Activated CD4-positive, alpha-beta T cell treated with anti-CD3 and anti-CD28 coated beads, Interleukin-2, amount 50 U/mL, for 16 hours (primary cell): ENCODE results near the gene LSM7.
"Not testable (repeated sequence)": the region's sequence is repeated elsewhere in the genome, so short reads cannot be mapped to it uniquely, and the experiment has no call there.

Experiments used
- DNase-seq: peaks from one replicate; pipeline ENCODE4 v3.0.0-alpha.2; 2020

The LSM7 gene

GRCh38 chr19:2354670-2355069 is 26.3 kb upstream of the LSM7 start:
- DNase-seq, result no peak

GRCh38 chr19:2353887-2354592 is 25.7 kb upstream of the LSM7 start:
- DNase-seq, result no peak

GRCh38 chr19:2353159-2353886 is 24.9 kb upstream of the LSM7 start:
- DNase-seq, result no peak

GRCh38 chr19:2352121-2352520 is 23.7 kb upstream of the LSM7 start:
- DNase-seq, result no peak

- no peak for DNase-seq
Measured at GRCh38 chr19:2351591-2351990, 23.2 kb upstream of the LSM7 start.

- DNase-seq, result no peak
Measured at GRCh38 chr19:2350656-2351055, 22.3 kb upstream of the LSM7 start.

GRCh38 chr19:2349818-2350217 is 21.4 kb upstream of the LSM7 start:
- DNase-seq, result not testable (repeated sequence)

GRCh38 chr19:2345794-2346663 is 17.6 kb upstream of the LSM7 start:
- DNase-seq, result no peak

GRCh38 chr19:2345076-2345475 is 16.7 kb upstream of the LSM7 start:
- DNase-seq, result no peak

- DNase-seq, result no peak
Measured at GRCh38 chr19:2344381-2344870, 16.0 kb upstream of the LSM7 start.

GRCh38 chr19:2343289-2343982 is 15.1 kb upstream of the LSM7 start:
- DNase-seq, result no peak

- DNase-seq, result no peak
Measured at GRCh38 chr19:2342656-2343288, 14.4 kb upstream of the LSM7 start.

GRCh38 chr19:2341982-2342381 is 13.6 kb upstream of the LSM7 start:
- DNase-seq, result no peak

GRCh38 chr19:2341244-2341751 is 12.9 kb upstream of the LSM7 start:
- DNase-seq, result no peak

- DNase-seq, result no peak
Measured at GRCh38 chr19:2340496-2341243, 12.3 kb upstream of the LSM7 start.

- no peak for DNase-seq
Measured at GRCh38 chr19:2339644-2340310, 11.4 kb upstream of the LSM7 start.

- DNase-seq, result no peak
Measured at GRCh38 chr19:2338751-2339643, 10.6 kb upstream of the LSM7 start.

GRCh38 chr19:2338055-2338615 is 9.7 kb upstream of the LSM7 start:
- no peak for DNase-seq

GRCh38 chr19:2337329-2337707 is 8.9 kb upstream of the LSM7 start:
- DNase-seq, result no peak
